Hepatocyte (in vitro differentiated cells): ENCODE measurements around the gene RAPGEFL1. TPM values are rescaled to one million over a fixed set of nuclear protein-coding genes. Genes with fewer than 3 reads are reported as not detected.

Experiments
- DNase-seq: peaks from one replicate; pipeline ENCODE4 v3.0.0-alpha.2; 2016; ENCODE audit warnings: low spot score
- H2AFZ ChIP-seq: fragments of 200-600 bp; sonication (generic); 2 replicates; pipeline ENCODE4 v1.6.0; 2016; ENCODE audit warnings: antibody characterized with exemption, mild to moderate bottlenecking
- H3K27ac ChIP-seq: fragments of 200-600 bp; sonication (generic); 2 replicates; pipeline ENCODE4 v1.5.1; 2016; ENCODE audit warnings: mild to moderate bottlenecking
- H3K27me3 ChIP-seq: fragments of 200-600 bp; sonication (generic); 2 replicates; pipeline ENCODE4 v1.6.1; 2016
- H3K36me3 ChIP-seq: fragments of 200-600 bp; sonication (generic); replicated peaks from 2 replicates; pipeline ENCODE4 v1.5.1; 2016; ENCODE audit warnings: low read depth; ENCODE audit not compliant: insufficient read depth
- H3K4me1 ChIP-seq: fragments of 200-600 bp; sonication (generic); 2 replicates; pipeline ENCODE4 v1.5.1; 2016; ENCODE audit warnings: mild to moderate bottlenecking, moderate library complexity; ENCODE audit not compliant: insufficient read depth
- H3K4me2 ChIP-seq: fragments of 200-600 bp; sonication (generic); 2 replicates; pipeline ENCODE4 v1.6.0; 2016
- H3K4me3 ChIP-seq: fragments of 200-600 bp; sonication (generic); 2 replicates; pipeline ENCODE4 v1.5.1; 2016; ENCODE audit warnings: mild to moderate bottlenecking
- H3K79me2 ChIP-seq: fragments of 200-600 bp; sonication (generic); 2 replicates; pipeline ENCODE4 v1.6.0; 2017; ENCODE audit warnings: mild to moderate bottlenecking
- H3K9me2 ChIP-seq: fragments of 200-600 bp; sonication (generic); replicated peaks from 2 replicates; pipeline ENCODE4 v1.6.0; 2017; ENCODE audit warnings: mild to moderate bottlenecking; ENCODE audit not compliant: insufficient read depth
- H3K9me3 ChIP-seq: fragments of 200-600 bp; sonication (generic); 2 replicates; pipeline ENCODE4 v1.5.1; 2016; ENCODE audit warnings: low read depth, mild to moderate bottlenecking
- H4K20me1 ChIP-seq: fragments of 200-600 bp; sonication (generic); 2 replicates; pipeline ENCODE4 v1.6.0; 2016; ENCODE audit warnings: mild to moderate bottlenecking; ENCODE audit not compliant: insufficient read depth, poor library complexity, severe bottlenecking
- EZH2 ChIP-seq: fragments of 200-600 bp; sonication (generic); IDR thresholded peaks from 2 replicates; pipeline ENCODE4 v1.6.1; 2016; ENCODE audit warnings: antibody characterized with exemption, mild to moderate bottlenecking, borderline replicate concordance
- EZH2phosphoT487 ChIP-seq: fragments of 200-600 bp; sonication (generic); IDR thresholded peaks from one replicate; pipeline ENCODE4 v1.6.1; 2018; ENCODE audit warnings: antibody characterized with exemption, mild to moderate bottlenecking, low read depth, moderate library complexity; ENCODE audit not compliant: unreplicated experiment, severe bottlenecking
- WGBS: methylation state at CpG from one replicate; pipeline ENCODE4 v1.1.6; 2016; ENCODE audit warnings: low lambda C conversion rate; ENCODE audit errors: missing lambda C conversion rate; 5-methylcytosine and 5-hydroxymethylcytosine counted together
- polyA plus RNA-seq: library from polyadenylated mRNA; unstranded; fragments of >200 nt; fragmentation: Nextera tagmentation; extraction: Ambion mirVana; gene quantifications from 2 replicates; pipeline ENCODE4 v1.2.1, GENCODE V29; 2016
- total RNA-seq: library from RNA; depleted of rRNA; stranded (reverse); fragments of >200 nt; gene quantifications from 2 replicates; pipeline ENCODE4 v1.2.3, GENCODE V29; 2014
- TF ChIP-seq, protein P1 (sequence below): fragments of 200-600 bp; sonication (generic); IDR thresholded peaks from 2 replicates; pipeline ENCODE4 v1.5.1; 2016; ENCODE audit warnings: antibody characterized with exemption, mild to moderate bottlenecking; ENCODE audit not compliant: poor library complexity

RAPGEFL1 gene
- total and polyA plus RNA-seq, 2 experiments from 2014 or later: 4.2 to 4.9 TPM

DNA sequence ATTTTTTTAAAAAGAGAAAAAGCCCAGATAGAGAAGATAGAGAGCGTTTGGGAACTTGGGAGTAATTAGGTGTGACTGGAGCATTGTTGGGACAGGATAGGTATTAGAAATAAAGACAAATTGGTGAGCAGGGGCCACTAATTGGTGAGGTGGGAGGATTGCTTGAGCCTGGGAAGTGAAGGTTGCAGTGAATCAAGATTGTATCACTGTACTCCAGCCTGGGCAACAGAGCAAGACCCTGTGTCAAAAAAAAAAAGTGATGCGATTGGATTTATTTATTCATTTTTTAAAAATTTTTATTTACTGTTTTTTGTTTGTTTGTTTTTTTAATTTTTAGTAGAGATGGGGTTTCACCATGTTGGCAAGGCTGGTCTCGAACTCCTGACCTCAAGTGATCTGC, 31.8 kb upstream of the RAPGEFL1 start:
- H3K79me2 ChIP-seq: peaks cover 90% of the 10 kb centered on the region
- H3K9me3 ChIP-seq: no peaks in the 10 kb centered on the region
- TF ChIP-seq EZH2phosphoT487 (no peak), EZH2 (no peak)
- TF ChIP-seq, protein P1, sequence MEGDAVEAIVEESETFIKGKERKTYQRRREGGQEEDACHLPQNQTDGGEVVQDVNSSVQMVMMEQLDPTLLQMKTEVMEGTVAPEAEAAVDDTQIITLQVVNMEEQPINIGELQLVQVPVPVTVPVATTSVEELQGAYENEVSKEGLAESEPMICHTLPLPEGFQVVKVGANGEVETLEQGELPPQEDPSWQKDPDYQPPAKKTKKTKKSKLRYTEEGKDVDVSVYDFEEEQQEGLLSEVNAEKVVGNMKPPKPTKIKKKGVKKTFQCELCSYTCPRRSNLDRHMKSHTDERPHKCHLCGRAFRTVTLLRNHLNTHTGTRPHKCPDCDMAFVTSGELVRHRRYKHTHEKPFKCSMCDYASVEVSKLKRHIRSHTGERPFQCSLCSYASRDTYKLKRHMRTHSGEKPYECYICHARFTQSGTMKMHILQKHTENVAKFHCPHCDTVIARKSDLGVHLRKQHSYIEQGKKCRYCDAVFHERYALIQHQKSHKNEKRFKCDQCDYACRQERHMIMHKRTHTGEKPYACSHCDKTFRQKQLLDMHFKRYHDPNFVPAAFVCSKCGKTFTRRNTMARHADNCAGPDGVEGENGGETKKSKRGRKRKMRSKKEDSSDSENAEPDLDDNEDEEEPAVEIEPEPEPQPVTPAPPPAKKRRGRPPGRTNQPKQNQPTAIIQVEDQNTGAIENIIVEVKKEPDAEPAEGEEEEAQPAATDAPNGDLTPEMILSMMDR: no peak
- no peaks in the 10 kb centered on the region for H3K9me2 ChIP-seq
- WGBS: 94% methylated on average over 3 of the region's 3 CpGs
- H3K4me3 ChIP-seq: no peak overlapping the region
- no peaks in the 10 kb centered on the region for H3K4me1 ChIP-seq
- H4K20me1 ChIP-seq: peaks cover 2% of the 10 kb centered on the region
- H3K27ac ChIP-seq: no peak overlapping the region
- H3K27me3 ChIP-seq: no peaks in the 10 kb centered on the region
- H2AFZ ChIP-seq: no peak overlapping the region
- no peak for DNase-seq
- H3K36me3 ChIP-seq: no peaks in the 10 kb centered on the region
- H3K4me2 ChIP-seq: no peak overlapping the region

DNA sequence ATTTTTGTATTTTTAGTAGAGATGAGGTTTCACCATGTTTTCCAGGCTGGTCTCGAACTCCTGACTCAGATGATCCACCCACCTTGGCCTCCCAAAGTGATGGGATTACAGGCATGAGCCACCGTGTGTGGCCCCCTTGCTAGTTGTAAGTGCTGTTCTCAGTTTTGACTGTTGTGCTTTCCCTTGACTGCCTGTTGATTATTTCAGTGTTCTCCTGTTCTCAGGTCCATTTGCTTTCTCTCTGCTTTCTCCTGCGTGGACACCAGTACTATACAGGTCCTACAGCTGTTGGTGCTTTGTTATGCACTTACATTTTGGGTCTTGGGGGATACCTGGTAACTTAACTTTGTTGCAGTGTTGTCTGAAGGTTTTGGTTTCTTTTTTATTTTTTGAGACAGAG, 28.7 kb upstream of the RAPGEFL1 start:
- no peaks in the 10 kb centered on the region for H3K9me3 ChIP-seq
- peaks cover 2% of the 10 kb centered on the region for H4K20me1 ChIP-seq
- H3K27me3 ChIP-seq: no peaks in the 10 kb centered on the region
- DNase-seq: no peak
- H3K4me3 ChIP-seq: no peak overlapping the region
- no peaks in the 10 kb centered on the region for H3K36me3 ChIP-seq
- H2AFZ ChIP-seq: no peak overlapping the region
- no peak overlapping the region for H3K27ac ChIP-seq
- H3K9me2 ChIP-seq: no peaks in the 10 kb centered on the region
- WGBS: 95% methylated on average over 3 of the region's 3 CpGs
- no peaks in the 10 kb centered on the region for H3K4me1 ChIP-seq
- TF ChIP-seq EZH2: no peak
- TF ChIP-seq EZH2phosphoT487: no peak
- TF ChIP-seq, protein P1: no peak
- H3K4me2 ChIP-seq: no peak overlapping the region
- peaks cover 79% of the 10 kb centered on the region for H3K79me2 ChIP-seq

DNA sequence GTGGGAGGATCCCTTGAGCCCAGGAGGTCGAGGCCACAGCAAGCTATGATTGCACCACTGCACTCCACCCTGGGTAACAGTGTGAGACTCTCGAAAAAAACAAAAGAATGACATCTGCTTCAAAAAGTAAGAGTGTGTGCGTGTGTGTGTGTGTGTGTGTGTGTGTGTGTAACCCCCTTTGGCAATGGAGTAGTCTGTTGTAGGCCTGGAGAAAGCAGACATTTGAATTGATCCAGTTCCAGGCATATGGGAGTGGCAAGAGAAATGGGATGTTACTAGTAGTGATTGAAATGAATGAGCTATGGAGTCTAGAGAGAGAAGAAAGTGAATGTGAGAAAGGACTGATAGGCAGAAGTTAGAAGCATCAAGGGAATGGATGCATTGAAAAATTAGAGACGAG, 27.0 kb upstream of the RAPGEFL1 start:
- H3K4me2 ChIP-seq: no peak overlapping the region
- H3K27me3 ChIP-seq: no peaks in the 10 kb centered on the region
- peaks cover 78% of the 10 kb centered on the region for H3K79me2 ChIP-seq
- no peak for DNase-seq
- WGBS: 94% methylated on average over 4 of the region's 4 CpGs
- no peaks in the 10 kb centered on the region for H3K36me3 ChIP-seq
- H2AFZ ChIP-seq: no peak overlapping the region
- H3K9me3 ChIP-seq: no peaks in the 10 kb centered on the region
- H3K4me1 ChIP-seq: no peaks in the 10 kb centered on the region
- peaks cover 4% of the 10 kb centered on the region for H4K20me1 ChIP-seq
- H3K4me3 ChIP-seq: no peak overlapping the region
- no peak overlapping the region for H3K27ac ChIP-seq
- no peaks in the 10 kb centered on the region for H3K9me2 ChIP-seq
- TF ChIP-seq, protein P1: no peak
- no peak for TF ChIP-seq EZH2
- TF ChIP-seq EZH2phosphoT487: no peak
